GM19324 (cell line): ENCODE results near the gene CLDND2.
A peak's percentile ranks its signal among the peaks of the same experiment; 100 is the strongest.

Experiments used
- ATAC-seq: cut with Tn5 transposase; IDR thresholded peaks from one replicate; pipeline ENCODE4 v1.9.1; 2021; ENCODE audit warnings: mild to moderate bottlenecking, moderate library complexity; ENCODE audit not compliant: unreplicated experiment, low FRiP score

The CLDND2 gene

DNA sequence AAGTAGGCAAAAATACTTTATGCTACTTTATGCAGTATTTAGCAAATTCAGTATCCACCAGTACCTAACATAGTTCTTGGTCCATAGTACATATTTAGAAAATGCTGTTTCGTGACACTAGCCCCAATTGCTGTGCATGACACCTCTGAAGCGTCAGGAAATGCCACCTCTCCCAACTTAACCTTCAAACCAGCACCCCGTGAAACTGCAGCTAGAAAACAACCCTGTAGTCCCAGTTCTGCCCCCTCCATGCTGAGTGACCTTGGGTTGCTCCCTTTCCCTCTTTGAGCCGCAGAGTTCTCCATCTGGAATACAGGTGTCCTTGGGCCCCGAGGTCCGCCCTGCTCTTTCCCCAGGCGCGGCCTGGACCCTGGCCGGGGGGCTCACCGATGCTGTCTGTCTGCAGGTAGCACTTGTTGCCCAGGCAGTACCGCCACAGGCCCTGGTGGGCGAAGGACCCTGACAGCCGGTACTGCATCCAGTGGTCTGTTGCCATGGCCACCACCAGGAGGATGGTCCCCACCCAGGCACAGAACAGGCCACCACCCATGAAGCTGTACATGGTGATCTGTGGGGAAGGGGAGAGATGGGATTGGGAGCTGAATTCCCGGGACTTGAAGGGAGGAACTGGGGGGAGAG, 18.2 kb upstream of the CLDND2 start:
- ATAC-seq: no peak

- no peak for ATAC-seq
Measured at GRCh38 chr19:51382004-51382403, 13.2 kb upstream of the CLDND2 start.

DNA sequence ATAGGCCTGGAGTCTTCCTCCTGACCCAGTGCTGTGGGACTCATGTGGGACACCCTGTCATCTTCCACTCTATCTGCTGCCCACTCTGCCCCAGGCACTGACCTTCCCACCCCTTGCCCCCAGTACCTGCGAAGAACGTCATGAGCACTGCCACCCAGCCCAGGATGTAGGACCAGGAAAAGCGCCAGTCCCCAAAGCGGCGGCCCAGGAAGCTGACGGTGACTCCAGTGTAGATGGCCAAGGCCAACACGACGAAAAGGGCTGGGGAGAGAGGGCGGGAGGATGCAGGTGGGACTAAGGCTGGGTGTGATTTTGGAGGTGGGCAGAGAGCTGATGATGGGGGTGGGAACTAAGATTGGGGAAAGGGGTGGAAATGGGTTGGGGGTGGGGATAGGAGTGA, 11.6 kb upstream of the CLDND2 start:
- ATAC-seq: no peak

DNA sequence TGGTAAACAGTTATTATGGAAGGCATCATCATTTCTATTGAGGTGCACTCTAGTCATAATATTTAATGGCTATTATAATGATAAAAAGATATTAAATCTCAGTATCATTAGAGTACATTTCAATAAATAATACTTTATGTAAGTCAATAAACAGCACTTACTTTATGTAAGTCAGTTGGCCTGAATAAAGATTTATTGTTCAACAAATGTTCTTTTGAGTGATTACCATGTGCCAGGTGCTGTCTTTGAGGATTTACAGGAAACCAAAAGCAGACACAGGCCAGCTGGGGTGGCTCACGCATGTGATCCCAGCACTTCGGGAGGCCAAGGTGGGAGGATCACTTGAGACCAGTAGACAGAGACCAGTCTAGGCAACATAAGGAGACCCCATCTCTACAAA, 8.6 kb upstream of the CLDND2 start:
- no peak for ATAC-seq

DNA sequence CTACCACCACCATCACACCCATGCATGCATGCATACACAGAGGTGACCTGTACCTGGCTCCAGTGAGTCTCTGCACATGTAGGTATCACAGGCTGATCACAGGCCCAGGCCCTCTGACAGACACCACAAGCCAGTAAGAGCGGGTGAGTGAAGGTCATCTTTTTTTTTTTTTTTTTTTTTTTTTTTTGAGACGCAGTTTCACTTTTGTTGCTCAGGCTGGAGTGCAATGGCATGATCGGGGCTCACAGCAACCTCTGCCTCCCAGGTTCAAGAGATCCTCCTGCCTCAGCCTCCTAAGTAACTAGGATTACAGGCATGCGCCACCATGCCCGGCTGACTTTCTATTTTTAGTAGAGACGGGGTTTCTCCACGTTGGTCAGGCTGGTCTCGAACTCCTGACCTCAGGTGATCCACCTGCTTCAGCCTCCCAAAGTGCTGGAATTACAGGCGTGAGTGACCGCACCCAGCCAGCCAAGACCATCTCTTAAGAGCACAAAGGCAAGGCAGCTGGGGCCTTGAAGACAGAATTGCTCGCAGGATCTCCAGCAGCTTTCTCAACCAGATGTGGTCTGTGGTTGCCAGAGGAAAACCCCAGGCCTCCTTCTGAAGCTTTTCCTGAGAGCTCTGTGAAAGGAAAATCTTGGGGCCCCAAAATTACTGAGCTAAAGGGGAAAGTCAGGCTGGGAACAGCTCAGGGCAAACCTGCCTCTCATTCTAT, 6.9 kb upstream of the CLDND2 start:
- no peak for ATAC-seq

GRCh38 chr19:51372649-51373504, 4.1 kb upstream of the CLDND2 start, which contains the start of gene NKG7:
Gene NKG7, minus strand, starts transcription at chr19:51372654. Its CDS starts 119 bp downstream, at chr19:51372535.
- ATAC-seq: no peak

DNA sequence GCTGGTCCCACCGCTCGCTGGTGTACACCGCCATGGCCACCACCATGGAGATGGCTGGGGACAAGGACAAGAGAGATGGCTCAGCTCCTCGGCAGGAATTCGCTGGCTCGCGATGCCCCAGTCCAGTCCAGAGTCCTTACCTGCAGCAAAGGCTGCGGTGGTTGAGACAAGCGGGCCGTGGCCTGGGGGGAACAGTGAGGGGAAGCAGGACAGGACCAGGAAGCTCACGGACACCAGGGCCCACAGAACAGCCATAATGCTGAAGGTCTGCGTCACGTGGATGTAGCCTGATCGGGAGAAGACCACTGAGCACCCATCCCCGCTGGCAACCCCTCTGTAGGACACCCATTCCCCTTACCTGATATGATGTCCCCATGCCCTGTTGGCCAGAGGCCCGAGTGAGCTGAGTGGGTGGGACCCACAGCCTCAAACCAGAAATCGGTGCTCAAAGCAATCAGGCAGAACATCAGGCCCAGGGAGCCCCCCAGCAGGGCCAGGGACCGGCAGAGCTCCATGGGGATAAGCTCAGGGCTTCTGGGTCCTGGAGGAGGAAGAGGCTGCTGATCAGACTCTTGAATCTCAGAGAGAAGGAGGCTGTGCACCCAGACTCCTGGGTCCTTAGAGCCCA, 3.3 kb upstream of the CLDND2 start:
- no peak for ATAC-seq

DNA sequence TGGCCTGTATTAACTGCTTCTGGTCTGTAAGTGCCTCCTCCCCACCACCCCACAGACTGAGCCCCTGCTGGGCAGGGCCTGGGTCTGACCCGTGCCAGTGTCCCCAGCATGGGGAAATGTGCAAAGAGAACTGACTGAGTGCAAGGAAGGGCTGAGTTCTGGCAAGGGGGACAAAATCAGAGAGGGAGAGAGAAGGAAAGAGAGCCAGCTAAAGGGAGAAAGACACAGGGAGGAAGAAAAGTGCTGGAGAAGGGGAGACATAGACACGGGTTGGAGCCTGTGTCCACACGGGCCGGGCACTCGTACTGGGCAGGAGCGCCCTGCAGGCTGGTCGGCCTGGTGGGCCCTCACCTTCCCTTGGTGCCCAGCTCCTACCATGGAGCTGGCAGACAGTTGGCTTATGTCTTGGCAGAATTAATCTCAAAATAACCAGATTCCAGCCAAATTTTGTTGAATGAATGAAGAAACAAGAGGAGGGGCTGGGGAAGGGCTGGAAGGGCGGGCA, 2.4 kb upstream of the CLDND2 start:
- no peak for ATAC-seq

- no peak for ATAC-seq
Measured at GRCh38 chr19:51370230-51370629, 1.4 kb upstream of the CLDND2 start.

GRCh38 chr19:51367565-51368365, 1.0 kb downstream of the CLDND2 start:
- peak; percentile 83 for ATAC-seq

- ATAC-seq: no peak
Measured at GRCh38 chr19:51367255-51367564, 1.6 kb downstream of the CLDND2 start.

DNA sequence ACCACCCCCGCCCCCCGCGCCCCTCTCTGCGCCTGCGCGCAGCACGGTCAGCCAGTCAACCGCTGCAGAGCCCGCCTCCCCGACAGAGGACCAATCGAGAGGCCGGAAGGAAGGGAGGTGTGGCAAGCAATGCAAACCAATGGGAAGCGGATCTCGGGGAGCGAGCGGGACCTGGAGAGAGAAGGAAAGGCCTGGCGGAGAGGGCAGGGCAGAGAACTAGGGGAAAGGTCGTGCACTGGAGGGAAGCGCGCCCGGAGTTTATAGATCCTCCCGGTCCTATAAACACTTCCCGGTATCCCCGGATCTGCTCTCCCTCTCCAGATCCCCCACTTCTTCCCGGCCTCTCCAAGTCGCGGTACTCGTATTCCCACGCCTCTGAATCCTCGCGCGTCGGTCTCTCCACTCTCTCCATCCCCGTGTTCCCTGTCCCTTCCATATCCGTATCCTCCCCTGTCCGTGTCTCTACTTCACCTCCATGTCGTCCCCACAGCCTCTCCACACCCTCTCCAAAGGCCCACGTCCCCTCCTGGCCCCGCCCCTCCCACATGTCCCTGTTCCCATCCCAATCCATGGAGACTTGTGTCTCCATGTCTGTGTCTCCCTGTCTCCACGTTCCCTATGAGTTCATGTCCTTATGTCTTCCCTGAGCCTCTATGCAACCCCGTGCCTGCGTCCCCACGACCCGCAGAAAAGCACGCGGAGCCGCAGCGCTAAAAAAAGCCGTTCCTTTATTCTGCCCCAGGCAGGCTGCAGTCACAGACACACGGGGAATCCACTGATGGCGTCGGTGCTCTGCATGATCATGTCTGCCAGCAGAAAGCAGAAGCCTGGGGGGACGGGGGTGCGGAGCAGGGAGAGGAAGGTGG, 2.2 kb downstream of the CLDND2 start:
- peak; percentile 58 for ATAC-seq

DNA sequence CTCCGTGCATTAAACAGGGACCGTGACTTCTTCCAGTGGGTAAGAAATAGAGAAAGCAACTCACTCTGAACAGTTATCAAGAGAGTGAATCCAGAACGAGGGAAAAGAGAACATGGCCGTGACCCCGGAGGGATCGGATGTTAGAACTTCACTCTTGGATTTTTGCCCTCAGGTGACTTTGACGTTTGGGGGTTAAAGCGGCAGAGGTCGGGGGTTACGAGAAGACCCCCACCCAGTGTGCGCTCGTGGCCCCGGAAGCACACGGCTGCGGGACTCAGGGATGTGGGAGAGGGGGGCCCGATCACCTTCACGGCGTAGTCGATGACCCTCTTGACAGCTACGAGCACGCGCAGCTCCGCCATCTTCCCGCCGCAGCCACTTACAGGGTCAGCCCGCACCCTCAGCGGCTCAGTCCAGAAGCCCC, 2.8 kb downstream of the CLDND2 start, which contains the start of gene ETFB:
Gene ETFB (minus strand): TSS at position 424 of the 424 bp plus-strand sequence. CDS start 62 bp downstream, at position 362.
- no peak for ATAC-seq

- ATAC-seq: no peak
Measured at GRCh38 chr19:51365211-51365964, 3.4 kb downstream of the CLDND2 start.

DNA sequence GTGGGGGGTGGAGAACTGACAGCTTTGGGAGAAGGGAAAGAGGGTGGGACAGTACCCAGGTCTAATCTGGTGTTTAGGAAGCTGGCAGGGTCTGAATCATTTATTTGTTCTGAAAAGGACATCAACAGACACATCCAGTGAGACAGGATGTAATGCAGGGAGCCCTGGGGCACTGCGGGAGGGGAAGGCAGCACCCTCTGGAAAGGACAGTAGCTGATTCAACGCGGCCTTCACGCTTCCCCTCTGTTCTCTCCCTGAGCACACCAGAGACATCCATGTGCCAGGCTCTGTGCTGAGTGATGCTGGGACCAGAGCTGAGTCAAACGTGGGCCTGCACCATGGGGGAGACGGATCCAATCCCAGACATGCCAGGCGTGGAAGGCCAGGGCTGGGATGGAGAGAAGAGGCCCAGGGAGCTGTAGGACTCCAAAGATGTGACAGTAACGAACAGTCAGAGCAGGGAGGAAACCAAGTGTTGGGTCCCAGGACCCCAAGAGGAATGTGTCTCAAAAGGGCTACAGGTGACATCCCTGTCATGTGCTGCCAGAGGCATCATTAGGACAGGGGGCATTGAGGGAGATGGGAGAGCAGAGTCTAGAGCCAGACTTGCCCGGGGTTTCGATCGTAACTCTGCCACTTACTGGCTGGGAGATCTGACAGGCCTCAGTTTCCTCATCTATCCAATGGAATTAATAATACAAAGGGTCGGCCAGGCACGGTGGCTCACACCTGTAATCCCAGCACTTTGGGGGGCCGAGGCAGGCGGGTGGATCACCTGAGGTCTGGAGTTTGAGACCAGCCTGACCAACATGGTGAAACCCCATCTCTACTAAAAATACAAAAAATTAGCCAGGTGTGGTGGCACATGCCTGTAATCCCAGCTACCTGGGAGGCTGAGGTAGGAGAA, 4.3 kb downstream of the CLDND2 start:
- no peak for ATAC-seq

GRCh38 chr19:51361239-51361638, 7.6 kb downstream of the CLDND2 start:
- no peak for ATAC-seq

GRCh38 chr19:51359294-51359693, 9.5 kb downstream of the CLDND2 start:
- ATAC-seq: no peak
